HG03565 (cell line): Measurements from ENCODE around the gene ITGB6.
"Not testable (repeated sequence)": the region's sequence is repeated elsewhere in the genome, so short reads cannot be mapped to it uniquely, and the experiment has no call there.

Experiments
- ATAC-seq: cut with Tn5 transposase; IDR thresholded peaks from one replicate; pipeline ENCODE4 v1.9.1; 2021; ENCODE audit warnings: mild to moderate bottlenecking, moderate library complexity; ENCODE audit not compliant: unreplicated experiment

ITGB6 gene

DNA sequence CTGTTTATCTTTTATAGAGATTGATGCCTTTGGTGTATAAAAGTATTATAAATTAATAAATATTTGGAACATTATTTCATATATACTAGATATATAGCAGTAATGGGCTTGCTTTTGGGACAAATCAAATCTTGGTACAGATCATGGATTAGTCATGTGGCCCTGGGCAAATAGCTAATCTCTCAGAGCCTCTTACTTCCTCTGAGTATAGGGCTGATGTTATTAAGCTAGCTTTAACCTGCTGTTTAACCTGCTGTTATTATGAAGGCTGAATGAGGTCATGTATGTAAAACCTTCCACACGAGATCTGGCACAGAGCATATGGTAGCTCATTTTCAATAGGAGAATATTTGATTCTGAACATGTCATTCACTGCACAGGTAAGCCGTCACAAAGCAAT, 5.7 kb downstream of the ITGB6 start:
- ATAC-seq: no peak

GRCh38 chr2:160181146-160181836, 18.8 kb downstream of the ITGB6 start:
- ATAC-seq: not testable (repeated sequence)

DNA sequence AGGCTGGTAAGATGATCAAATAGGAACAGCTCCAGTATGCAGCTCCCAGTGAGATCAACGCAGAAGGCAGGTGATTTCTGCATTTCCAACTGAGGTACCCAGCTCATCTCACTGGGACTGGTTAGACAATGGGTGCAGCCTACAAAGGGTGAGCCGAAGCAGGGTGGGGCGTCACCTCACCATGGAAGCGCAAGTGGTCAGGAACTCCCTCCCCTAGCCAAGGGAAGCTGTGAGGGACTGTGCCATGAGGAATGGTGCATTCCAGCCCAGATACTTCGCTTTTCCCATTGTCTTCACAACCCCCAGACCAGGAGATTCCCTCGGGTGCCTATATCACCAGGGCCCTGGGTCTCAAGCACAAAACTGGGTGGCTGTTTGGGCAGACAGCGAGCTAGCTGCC, 19.4 kb downstream of the ITGB6 start:
- not testable (repeated sequence) for ATAC-seq

DNA sequence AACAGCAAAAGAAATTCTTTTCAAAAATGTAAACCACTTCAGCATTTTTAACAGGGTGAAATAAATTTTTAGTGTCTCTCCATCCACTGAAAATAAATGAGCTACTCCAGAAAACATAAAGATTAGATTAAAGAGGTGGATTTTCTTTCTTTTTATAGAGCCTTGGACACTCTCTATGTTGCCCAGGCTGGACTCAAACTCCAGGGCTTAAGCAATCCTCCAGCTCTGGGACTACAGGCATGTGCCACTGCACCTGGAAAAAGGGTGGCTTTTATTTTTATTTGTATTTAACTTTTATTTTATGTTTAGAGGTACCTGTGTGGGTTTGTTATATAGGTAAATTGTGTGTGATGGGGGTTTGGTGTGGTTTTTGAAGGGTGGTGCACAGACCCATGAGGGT, 19.9 kb downstream of the ITGB6 start:
- no peak for ATAC-seq

- no peak for ATAC-seq
Observed at GRCh38 chr2:160175169-160176134, 24.6 kb downstream of the ITGB6 start.

DNA sequence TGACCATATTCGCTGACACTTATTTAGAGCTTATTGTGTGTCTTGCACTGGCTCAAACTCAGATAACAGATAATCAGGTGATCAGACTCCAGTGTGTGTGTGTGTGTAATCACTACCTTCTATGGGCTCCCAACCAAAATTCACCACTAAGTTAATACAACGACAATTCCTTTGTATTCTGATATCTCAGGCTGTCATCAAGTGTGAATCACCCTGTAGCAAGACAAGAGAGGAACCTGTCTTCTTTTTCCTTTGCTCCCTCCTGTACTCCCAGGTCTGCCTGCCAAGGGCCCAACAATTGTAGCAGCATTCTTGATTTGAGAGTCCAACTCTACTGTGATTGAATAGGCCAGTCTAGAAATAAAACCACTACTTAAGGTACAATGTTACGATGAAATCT, 25.8 kb downstream of the ITGB6 start:
- ATAC-seq: no peak

DNA sequence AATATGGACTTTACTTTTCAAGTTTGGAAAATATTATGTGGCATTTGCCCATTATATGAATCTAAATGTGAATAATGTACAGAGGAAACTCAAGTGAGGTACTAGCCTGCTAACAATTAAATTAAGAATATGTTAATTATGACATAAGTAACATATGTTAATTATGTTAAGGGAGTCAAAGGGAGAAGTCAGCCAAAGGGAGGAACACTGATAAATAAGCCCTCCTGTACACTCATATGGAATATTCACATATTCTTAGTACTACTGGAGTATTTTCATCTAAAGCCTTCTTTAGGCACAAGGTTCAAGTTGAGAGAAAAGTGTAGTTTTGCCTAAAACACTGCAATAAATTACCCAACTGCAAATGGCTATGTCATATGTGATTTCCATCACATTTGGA, 30.1 kb downstream of the ITGB6 start:
- no peak for ATAC-seq

GRCh38 chr2:160169471-160169870, 30.6 kb downstream of the ITGB6 start:
- no peak for ATAC-seq

- ATAC-seq: no peak
Observed at GRCh38 chr2:160168878-160169277, 31.2 kb downstream of the ITGB6 start.

GRCh38 chr2:160167089-160167740, 32.9 kb downstream of the ITGB6 start:
- ATAC-seq: no peak

DNA sequence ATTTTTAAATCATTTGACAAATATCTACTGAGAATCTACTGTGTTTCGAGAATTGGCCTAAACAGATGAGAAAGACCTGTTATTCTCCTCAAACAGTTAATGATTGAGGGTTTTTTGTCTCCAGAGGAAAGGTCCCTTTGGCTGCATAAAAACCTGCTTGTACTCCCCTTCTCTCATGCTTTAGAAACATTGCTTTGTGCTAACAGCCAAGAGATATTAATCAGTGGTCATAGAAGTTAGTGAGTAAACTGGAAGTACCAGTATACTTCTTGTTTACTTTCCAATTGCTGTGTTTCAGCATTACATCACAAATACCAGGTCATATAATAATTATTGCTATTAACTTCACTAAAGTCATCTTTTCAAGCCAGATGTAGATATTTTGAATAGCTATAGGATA, 34.1 kb downstream of the ITGB6 start:
- ATAC-seq: no peak

DNA sequence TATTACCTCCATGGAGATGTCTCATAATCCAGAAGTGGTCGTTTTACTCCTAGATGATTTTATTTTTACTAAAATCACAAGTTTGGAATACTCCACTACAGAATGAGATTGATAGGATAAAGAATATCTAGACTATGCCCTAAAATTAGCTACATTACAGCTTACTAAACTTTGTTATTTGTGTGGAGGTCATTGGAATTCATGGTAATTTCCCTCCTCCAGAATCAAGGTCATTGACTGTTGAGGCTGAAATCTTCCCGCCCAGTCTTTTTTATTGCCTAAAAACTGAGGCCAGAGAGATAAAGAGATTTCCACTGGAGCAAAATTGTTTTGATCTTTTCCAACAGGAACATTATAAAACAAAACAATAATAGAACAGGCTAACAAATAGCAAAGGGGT, 35.0 kb downstream of the ITGB6 start:
- ATAC-seq: no peak

- ATAC-seq: no peak
Observed at GRCh38 chr2:160157861-160158829, 41.9 kb downstream of the ITGB6 start.

- ATAC-seq: no peak
Observed at GRCh38 chr2:160156665-160157064, 43.4 kb downstream of the ITGB6 start.

GRCh38 chr2:160156100-160156499, 44.0 kb downstream of the ITGB6 start:
- no peak for ATAC-seq

GRCh38 chr2:160148419-160148818, 51.7 kb downstream of the ITGB6 start:
- not testable (repeated sequence) for ATAC-seq

DNA sequence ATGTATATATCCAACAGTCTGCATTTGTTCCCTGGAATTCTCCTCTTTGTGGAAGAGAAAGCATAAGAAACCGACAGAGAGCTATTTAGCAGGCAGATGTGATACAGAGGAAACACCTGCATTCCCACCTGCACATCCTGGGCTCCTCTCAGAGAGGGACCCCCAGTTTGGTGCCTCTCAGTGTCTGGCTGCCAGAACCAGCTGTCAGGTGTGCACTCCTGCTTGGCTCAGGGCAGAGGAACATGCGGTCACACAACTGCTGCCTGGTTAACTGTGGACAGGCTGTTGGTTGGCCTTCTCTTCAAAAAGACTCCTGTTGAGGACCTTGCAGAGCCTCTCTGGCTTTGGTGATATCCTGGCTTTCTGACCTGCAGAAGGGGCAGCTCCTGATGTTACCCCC, 54.6 kb downstream of the ITGB6 start:
- ATAC-seq: no peak

GRCh38 chr2:160144280-160144990, 55.6 kb downstream of the ITGB6 start:
- ATAC-seq: no peak

DNA sequence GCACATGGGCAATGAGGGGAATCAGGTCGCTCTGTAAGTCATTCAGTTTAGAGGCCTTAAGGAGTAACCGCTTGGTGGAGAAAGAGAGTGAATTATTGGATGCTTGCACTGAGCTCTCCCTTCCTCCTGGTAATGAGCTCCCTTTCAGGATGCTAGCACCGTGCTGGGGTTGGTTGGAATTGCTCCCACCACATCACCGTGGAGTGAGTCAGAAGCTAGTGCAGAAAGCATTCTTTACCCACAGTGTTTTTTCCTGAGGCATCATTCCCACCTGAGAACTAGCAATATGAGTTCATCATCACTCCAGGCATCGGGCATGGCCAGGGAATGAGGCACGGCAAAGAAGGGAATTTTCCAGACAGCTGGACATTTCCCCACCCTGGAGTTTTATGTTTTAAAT, 57.6 kb downstream of the ITGB6 start:
- ATAC-seq: no peak

GRCh38 chr2:160141912-160142311, 58.2 kb downstream of the ITGB6 start:
- no peak for ATAC-seq
